Measurements from ENCODE around the gene ADAM23. TPM values are rescaled to one million over a fixed set of nuclear protein-coding genes. Genes with fewer than 3 reads are reported as not detected.

ADAM23 gene
- total RNA-seq, 4 donors from 2014 or later: 0.24 to 1.8 (median 0.52) TPM

DNA sequence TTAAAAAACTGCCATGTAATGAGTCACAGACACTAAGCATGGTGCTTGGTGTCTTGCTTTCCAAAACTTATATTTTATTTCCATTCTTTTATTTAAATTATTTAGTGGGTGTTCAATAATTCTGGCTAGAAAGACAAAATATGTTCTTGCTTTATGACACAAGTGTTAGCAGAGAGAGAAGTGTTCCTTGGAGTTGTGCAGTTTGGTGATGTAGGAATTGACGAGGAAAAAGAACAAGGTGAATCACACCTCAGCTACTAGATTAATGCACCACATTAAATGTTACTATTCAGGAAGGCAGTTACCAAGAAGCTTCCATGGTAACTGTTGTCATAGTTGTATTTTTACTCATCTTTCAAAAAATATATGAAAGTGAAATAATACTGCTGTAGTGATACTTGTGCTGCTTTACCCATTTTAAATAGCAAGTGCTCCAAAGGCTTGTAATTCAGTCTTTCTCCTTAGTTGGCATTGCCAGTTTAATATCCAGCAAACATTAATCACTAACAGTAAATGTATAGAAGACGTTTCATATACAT, 28.3 kb downstream of the ADAM23 start:
- WGBS: 66% methylated on average over 2 of the region's 2 CpGs
- no peaks in the 10 kb centered on the region for H3K9me3 ChIP-seq
- H3K4me3 ChIP-seq: no peak overlapping the region
- TF ChIP-seq POLR2AphosphoS5 (IDR thresholded peaks at IDR 0.05) (no peak), POLR2A (IDR thresholded peaks at IDR 0.05) (no peak), EP300 (IDR thresholded peaks at IDR 0.05) (no peak)
- TF ChIP-seq, protein P1, sequence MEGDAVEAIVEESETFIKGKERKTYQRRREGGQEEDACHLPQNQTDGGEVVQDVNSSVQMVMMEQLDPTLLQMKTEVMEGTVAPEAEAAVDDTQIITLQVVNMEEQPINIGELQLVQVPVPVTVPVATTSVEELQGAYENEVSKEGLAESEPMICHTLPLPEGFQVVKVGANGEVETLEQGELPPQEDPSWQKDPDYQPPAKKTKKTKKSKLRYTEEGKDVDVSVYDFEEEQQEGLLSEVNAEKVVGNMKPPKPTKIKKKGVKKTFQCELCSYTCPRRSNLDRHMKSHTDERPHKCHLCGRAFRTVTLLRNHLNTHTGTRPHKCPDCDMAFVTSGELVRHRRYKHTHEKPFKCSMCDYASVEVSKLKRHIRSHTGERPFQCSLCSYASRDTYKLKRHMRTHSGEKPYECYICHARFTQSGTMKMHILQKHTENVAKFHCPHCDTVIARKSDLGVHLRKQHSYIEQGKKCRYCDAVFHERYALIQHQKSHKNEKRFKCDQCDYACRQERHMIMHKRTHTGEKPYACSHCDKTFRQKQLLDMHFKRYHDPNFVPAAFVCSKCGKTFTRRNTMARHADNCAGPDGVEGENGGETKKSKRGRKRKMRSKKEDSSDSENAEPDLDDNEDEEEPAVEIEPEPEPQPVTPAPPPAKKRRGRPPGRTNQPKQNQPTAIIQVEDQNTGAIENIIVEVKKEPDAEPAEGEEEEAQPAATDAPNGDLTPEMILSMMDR (IDR thresholded peaks at IDR 0.05): no peak
- no peak overlapping the region for H3K27ac ChIP-seq
- no peaks in the 10 kb centered on the region for H3K27me3 ChIP-seq
- DNase-seq (ENCODE audit: low spot score in 2 of 2): no peak
- H3K36me3 ChIP-seq: no peaks in the 10 kb centered on the region
- no peaks in the 10 kb centered on the region for H3K4me1 ChIP-seq

DNA sequence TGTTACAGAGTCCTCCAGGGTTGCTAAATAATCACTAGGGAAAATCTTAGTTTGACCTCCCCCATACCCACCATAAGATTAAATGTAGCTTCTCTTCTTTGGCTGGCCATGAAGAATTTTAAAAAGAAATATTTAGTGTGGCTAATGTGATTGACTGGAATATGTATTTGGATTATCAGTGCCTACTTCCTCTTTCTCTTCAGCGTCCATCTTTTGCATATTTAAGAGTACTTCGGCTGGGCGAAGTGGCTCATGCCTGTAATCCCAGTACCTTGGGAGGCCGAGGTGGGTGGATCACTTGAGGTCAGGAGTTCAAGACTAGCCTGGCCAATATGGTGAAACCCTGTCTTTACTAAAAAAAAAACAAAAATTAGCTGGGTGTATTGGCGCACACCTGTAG, 28.8 kb downstream of the ADAM23 start:
- no peak overlapping the region for H3K4me3 ChIP-seq
- no peak for DNase-seq (ENCODE audit: low spot score in 2 of 2)
- WGBS: 83% methylated on average over 5 of the region's 5 CpGs
- H3K27ac ChIP-seq: no peak overlapping the region
- H3K4me1 ChIP-seq: no peaks in the 10 kb centered on the region
- H3K27me3 ChIP-seq: no peaks in the 10 kb centered on the region
- H3K36me3 ChIP-seq: no peaks in the 10 kb centered on the region
- TF ChIP-seq, protein P1 (IDR thresholded peaks at IDR 0.05): no peak
- TF ChIP-seq POLR2AphosphoS5 (IDR thresholded peaks at IDR 0.05) (no peak), EP300 (IDR thresholded peaks at IDR 0.05) (no peak), POLR2A (IDR thresholded peaks at IDR 0.05) (no peak)
- no peaks in the 10 kb centered on the region for H3K9me3 ChIP-seq

DNA sequence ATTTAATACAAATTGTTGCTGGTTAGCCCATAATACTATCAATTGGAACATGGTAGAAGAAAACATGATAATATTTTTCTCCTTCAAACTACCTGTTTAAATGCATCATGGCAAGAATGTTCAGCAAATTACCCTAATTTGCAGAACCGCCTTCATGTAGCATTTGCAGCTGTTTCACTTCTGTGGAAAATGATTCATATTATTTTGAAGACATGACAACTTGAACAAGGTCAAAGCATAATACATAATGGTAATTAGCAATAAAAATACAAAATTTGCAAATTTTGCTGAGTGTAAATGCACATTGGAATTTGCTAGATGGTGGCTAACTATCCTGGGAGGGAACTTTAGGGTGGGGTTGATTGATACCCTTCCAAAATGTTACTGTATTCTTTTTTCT, 30.8 kb downstream of the ADAM23 start:
- Histone ChIP-seq H3K27ac (no peak overlapping the region), H3K36me3 (no peaks in the 10 kb centered on the region), H3K4me3 (no peak overlapping the region), H3K27me3 (no peaks in the 10 kb centered on the region), H3K9me3 (no peaks in the 10 kb centered on the region), H3K4me1 (no peaks in the 10 kb centered on the region)
- no peak for TF ChIP-seq POLR2A (IDR thresholded peaks at IDR 0.05)
- TF ChIP-seq EP300 (IDR thresholded peaks at IDR 0.05): no peak
- TF ChIP-seq, protein P1 (IDR thresholded peaks at IDR 0.05): no peak
- TF ChIP-seq POLR2AphosphoS5 (IDR thresholded peaks at IDR 0.05): no peak
- DNase-seq (ENCODE audit: low spot score in 2 of 2): no peak
- 79% methylated on average over 1 of the region's 1 CpG for WGBS

DNA sequence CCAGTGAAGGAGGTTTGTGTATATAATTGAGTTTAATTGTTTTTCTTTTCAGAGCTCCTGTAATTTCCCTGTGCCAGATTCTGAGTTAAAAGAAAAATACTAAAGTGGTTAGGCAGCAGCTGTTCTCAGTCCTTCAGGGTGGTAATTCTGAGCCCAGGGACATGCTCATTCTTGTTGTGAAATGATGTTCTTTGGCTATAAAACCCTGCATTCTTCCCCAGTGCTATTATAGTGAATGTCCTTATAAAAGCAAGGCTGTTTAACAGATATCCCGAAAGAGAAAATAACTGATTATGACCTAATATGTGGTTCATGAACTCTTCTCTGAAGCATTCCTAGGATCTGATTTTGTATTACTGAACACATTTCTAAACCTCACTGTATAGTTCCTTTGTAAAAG, 34.0 kb downstream of the ADAM23 start:
- no peak for DNase-seq (ENCODE audit: low spot score in 2 of 2)
- Histone ChIP-seq H3K9me3 (no peaks in the 10 kb centered on the region), H3K4me3 (no peak overlapping the region), H3K4me1 (no peaks in the 10 kb centered on the region), H3K27ac (no peak overlapping the region), H3K36me3 (no peaks in the 10 kb centered on the region), H3K27me3 (no peaks in the 10 kb centered on the region)
- TF ChIP-seq, protein P1 (IDR thresholded peaks at IDR 0.05): no peak
- TF ChIP-seq EP300 (IDR thresholded peaks at IDR 0.05): no peak
- TF ChIP-seq POLR2AphosphoS5 (IDR thresholded peaks at IDR 0.05): no peak
- no peak for TF ChIP-seq POLR2A (IDR thresholded peaks at IDR 0.05)
- 40% methylated on average over 1 of the region's 1 CpG for WGBS

DNA sequence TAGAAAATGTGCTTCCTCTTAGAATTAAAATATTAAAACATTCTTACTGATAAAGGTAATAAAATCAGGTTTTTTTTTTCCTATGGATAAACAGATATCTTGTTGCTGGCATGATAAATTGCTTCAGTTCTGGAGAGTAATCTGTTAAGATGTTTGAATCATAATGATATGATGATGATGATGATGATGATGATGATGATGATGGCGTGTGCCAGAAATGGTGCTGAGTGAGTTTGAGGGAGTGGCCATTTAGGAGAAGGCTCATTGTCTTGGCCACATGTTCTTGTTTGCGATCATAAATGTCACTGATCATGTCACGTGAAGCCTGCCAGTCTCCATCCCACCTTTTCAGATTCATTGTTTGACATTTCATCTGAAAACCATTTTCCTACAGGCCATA, 35.0 kb downstream of the ADAM23 start:
- no peak overlapping the region for H3K27ac ChIP-seq
- no peak overlapping the region for H3K4me3 ChIP-seq
- no peak for TF ChIP-seq EP300 (IDR thresholded peaks at IDR 0.05)
- TF ChIP-seq, protein P1 (IDR thresholded peaks at IDR 0.05): no peak
- TF ChIP-seq POLR2A (IDR thresholded peaks at IDR 0.05): no peak
- TF ChIP-seq POLR2AphosphoS5 (IDR thresholded peaks at IDR 0.05): no peak
- H3K36me3 ChIP-seq: no peaks in the 10 kb centered on the region
- 81% methylated on average over 3 of the region's 3 CpGs for WGBS
- no peaks in the 10 kb centered on the region for H3K27me3 ChIP-seq
- H3K9me3 ChIP-seq: no peaks in the 10 kb centered on the region
- no peaks in the 10 kb centered on the region for H3K4me1 ChIP-seq
- no peak for DNase-seq (ENCODE audit: low spot score in 2 of 2)
